GM18867 (cell line): ENCODE results near the gene RLBP1.
A peak's percentile ranks its signal among the peaks of the same experiment; 100 is the strongest.

Source experiments
- ATAC-seq: cut with Tn5 transposase; IDR thresholded peaks from one replicate; pipeline ENCODE4 v1.9.1; 2021; ENCODE audit warnings: mild to moderate bottlenecking, moderate library complexity; ENCODE audit not compliant: unreplicated experiment

RLBP1 gene

DNA sequence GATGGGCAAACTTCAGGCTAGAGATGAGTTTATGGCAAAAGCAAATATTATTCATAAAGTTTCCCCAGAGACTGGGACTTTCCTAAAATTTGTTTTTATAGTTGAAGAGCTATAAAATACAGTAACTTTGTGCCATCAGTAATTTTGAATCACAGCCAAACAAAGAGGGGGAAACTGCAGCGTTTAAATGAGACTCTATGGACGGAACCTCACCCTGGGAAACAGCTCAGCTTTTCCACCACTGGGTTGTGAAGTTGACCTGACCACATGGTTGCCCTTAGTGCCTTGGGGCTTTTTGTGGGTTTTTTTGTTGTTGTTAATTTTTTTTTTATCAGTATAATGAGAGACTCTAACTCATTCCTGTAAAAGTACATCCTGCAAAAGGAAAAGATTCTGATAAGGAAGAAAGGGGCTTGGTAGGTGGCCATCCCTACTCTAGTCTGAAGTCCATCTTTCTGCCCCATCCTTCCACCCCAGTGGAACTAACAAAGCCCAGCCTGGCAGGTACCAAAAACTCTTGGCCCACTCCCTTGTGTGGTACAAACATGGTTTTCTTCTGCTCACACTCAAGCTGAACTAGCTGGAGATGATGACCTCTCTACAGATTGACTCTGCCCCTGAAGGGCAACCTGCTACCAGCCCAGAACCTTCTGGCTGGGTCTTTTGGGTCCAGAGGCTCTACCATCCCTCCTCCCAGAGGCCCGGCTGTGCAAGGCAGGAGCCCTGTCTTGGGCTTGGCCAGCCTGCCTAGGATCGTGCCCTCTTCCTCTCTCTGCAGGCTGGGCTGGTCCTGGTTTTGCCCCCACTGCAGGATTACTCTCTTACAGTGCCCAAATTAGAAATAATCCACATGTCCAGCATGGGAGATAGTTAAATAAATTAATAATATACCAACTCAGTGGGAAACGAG, 41.2 kb downstream of the RLBP1 start:
- no peak for ATAC-seq

DNA sequence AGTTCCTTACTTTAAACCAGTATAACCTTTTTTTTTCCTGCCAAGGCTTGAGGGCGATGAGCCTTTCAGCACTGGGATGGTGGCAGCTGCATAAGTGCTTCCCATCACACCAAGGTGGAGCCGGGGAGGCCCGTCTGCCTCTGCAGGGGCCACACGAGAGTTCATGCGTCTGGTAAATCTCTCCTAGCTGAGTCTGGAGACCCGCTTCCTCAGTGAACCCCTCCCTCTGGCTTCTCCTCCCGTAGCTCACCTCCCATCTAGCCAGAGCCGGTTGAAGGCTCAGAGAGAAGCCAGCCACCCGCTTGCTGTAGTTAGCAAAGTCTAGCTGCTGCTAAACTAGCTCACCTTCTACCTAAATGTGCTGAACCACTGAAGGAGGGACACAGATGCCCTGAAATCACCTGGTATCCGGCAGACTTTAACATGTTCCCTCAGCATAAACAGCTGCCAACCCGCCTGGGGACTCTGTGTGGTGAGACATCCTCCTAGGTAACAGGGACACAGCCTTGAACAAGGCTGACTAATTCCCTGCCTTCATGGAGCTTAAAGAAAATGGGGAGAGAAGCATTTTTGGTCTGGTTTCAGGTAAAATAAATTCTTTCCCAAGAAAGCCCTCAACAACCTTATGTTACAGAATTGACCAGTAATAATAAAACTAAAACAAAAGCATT, 42.9 kb downstream of the RLBP1 start:
- ATAC-seq, result no peak

DNA sequence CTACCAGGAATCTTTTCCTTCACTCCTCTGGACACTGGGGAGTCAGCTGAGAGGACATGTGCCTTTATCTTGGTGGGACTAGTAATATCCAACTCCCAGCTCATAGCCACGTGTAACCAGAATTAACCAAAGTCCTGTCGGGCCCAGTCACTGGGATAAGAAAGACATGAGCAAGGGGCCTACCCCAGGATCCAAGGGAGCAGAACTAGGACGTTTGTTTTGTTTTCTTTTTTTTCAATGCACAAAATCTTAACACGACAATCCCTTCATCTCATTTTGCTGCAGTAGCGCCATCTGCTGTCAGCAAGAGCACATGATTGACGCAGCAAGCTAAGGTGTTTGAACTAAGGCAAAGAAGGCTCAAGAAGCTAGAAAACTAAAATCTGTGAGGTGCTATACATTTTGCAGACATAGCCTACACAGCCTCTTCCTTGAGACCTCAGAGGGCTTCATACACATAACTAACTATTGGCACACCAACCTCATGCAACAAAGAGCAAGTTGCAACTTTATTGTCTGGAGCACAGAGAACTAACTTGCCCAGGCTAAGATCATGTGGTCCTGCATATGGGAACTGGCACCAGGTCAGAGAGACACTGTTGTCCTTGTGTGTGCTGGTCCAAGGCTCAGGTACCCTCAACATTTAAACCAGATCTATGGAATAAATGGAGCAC, 43.6 kb downstream of the RLBP1 start:
- no peak for ATAC-seq

DNA sequence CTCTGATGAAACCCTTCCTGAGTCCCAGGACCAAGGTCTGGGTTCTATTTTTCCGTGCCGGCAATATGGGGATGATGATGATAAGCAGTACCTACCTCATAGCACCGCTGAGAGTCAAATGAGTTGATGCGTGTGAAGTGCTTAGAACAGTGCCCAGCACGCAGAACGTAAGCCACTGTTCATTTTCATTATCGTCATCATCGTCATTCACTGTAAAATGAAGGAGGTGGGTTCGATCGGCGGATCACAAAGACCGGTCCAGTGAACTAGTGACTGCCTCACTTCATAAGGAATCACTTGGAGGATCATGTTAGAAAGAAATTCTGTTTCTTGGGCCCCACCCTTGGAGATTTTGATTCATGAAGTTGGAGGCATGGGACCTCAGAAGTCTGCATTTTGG, 44.3 kb downstream of the RLBP1 start:
- ATAC-seq, result no peak

DNA sequence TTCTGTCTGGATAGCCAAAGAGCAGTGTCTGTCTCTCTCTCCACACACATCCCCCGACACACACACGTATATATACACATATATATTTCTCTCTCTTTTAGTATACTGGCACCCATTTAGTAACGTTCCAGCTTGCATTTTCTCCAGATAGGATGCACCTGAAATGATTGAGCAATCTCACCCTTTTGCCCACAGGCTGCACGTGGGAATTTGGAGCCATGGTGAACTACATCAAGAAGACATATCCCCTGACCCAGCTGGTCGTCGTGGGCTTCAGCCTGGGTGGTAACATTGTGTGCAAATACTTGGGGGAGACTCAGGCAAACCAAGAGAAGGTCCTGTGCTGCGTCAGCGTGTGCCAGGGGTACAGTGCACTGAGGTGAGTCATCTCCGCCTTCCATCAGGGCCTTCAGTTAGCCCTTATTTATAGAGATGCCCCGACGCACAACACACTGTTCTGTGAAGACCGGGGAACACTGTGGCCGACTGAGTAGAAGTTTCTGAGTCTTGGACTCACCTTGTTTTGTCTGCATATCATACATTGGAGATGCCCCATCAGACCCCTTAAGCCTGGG, 45.7 kb downstream of the RLBP1 start:
- ATAC-seq, result no peak

DNA sequence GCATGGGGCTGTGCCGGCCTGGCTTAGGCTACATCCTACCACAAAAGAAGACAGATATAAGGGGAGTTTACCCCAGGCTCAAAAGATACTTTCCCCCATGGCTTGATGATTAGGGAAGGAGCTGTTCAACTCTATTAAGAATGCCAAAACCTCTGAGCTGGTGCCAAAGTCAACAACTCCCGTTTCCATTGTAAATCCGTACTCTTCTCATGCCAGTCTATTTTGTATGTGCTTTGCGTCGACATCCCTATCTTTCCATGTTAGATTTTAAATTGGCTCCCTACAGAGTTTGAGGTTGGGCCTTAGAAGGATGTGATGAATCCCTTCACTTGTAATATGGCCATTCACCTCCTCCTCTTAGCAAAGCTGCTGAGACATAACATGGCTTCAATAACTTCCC, 46.9 kb downstream of the RLBP1 start:
- no peak for ATAC-seq

DNA sequence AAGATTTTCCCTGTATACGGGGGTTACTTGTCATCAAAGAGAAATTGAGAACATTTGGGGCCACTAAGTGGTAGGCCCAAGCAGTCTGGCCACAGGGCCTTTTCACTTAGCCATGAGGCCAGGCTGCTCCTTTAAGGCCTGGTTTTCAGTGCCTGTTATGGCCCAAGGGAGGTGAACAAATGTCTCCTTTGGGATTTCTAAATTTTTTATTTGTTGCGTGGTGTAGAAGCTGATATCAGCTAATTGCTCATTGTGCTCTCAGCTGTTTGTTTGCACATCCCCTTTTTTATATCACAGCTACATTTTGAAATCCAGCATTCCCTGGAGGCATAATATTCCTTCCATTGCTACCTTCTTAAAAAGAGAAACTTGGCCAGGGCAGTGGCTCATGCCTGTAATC, 48.5 kb downstream of the RLBP1 start:
- no peak for ATAC-seq

DNA sequence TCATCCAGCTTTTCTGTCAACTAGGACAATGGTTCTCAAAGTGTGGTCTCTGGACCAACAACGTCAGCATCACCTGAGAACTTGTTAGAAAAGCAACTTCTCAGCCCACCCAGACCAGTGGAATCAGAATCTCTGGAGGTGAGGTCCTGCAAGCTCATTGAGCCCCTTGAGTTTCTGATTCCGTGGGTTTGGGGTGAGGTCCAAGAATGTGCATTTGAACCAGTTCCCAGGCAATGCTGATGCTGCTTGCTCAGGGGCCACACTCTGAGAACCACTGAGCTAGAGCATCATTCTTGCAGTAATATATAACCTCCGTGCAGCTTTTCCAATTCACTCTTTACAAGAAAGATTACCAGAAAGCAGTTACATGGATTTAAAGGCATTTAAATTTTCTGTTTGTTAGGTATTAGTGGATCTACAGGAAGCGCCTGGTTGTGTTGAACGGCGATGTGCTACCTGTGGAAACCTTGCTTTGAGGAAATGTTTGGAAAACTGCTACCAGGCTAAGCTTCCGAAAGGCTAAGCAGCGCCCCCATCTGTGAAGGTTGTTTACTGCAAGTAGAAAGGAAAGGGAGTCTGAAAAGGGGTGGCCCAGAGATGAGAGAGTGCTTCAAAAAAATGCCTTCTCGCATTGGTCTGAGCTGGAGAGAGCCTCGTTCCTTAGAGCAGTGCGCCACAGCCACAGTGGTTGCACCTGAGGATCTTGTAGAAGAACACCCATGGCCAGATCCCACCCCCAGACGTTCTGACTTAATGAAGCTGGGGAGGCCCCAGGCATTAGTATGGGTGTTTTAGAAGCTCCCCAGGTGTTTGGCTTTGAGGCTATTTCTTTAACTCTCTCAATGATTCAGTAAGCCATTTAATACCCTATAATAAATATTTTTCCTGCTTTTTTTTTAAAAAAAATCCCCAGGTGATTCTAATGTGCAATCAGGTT, 50.0 kb downstream of the RLBP1 start:
- no peak for ATAC-seq

DNA sequence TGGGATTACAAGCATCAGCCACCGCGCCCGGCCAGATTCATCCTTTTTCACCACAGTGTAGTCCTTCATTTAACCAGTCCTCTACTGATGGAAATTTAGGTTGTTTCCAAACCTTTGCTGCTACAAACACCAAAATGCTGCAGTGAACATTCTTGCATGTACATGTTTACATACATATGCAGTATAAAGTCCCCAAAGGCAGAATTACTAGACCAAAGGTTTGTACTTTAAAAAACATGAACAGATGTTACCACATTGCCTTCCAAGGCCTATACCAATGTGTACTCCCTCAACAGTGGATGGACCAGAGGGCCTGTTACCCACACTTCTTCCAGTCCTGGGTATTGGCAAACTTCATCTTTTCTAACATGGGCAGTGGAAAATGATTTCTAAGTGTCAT, 51.0 kb downstream of the RLBP1 start:
- ATAC-seq, result no peak

DNA sequence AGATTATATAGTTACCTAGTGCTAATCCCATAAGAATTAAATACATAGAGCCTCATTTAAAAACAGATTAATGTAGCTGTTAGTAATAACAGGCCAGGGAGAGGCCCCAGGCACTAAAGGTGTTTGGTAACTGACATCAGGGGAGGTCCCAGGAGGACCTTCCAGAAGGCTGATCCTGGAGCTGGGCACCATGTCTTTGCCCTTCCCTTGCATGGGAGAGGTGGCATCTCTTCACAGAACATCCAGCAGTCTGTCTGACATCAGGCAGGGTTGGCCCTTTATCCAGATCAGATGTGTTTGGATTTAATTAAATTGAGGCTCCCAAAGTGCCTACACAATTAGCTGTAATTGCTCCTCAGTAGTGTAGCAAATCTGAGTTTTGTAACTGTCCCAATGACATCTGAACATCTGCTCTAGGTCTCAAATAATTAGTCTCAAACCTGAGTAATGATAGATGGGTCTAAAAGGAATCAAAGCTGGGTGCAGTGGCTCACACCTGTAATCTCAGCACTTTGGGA, 53.0 kb downstream of the RLBP1 start:
- no peak for ATAC-seq

DNA sequence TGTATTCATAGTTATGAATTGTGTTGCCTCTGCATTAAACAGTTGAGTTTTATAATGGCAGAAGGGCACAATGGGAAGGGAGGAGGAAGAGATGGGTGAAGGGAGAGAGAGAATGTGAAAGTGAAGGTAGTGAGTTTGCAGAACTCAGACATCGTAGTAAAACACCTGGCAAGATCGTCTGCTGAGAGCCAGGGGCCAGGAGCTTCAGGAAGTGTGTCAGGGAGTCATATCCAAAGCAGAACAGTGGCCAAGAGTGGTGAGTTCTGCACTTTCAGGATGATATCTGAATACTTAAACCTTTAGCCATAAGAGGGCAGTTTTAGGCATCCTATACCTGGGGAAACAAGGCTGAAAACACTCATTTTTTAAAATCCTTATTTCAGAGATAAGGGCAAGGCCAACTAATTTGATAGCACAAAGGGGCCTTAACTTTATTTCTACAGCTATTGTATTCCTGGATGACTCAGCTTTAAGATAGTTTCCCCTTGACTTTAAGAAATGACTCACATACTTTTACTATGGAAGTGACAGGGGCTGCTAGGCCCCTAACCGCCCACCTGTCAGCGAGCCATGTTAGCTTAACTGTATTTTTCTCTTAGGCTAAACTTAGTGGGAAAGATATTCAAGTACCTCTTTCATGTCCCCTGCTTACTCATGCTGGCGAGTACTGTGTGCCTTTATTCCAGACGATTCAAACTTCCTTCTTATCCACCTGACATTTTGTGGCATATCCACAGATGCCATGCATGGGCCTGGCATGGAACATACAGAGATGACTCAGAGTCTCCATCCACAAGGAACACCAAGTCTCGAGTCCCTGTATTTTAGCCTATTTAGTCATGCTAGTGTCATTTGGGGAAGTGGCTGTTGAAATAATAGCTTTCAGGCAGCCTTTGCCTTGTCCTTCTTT, 53.9 kb downstream of the RLBP1 start:
- peak; percentile 69 for ATAC-seq

DNA sequence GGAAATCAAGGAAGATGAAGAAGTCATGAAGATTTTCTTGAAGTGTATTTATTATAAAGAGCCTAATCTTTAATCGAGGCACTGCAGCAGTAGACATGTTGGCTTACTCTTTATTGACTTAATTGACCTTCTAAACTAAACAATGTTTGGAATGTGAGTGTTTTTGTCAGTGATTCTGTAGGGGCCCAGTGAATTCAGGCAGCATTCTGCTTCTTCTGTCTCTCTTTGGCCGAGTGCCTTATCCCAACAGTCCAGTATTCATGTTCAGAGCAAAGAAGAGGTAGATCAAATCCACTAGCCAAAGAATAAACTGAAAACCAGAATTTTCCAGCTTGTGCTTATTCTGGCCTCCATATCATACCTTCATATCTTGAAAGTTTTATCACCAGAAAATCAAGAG, 55.7 kb downstream of the RLBP1 start:
- no peak for ATAC-seq

DNA sequence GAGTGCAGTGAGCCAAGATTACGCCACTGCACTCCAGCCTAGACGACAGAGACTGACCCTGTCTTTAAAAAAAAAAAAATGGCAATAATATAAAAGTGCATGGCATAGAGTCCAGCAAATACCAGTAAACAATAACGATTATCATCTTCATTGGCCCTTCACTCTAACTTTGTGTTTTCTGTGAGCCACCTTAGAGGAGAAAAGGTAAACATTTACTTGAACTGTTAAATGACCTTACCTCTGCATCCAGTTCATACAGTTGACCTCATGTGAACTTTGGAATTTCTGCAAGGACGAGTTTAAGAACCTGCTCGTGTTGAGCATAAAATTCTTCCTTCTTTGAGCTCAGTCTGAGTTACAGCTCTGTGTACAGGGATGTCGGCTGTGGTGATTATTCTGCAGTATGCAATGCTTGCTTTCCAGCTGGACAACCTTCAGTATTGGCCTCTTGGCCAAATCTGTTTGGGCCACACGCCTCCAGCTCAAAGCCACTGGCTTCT, 56.6 kb downstream of the RLBP1 start:
- no peak for ATAC-seq

DNA sequence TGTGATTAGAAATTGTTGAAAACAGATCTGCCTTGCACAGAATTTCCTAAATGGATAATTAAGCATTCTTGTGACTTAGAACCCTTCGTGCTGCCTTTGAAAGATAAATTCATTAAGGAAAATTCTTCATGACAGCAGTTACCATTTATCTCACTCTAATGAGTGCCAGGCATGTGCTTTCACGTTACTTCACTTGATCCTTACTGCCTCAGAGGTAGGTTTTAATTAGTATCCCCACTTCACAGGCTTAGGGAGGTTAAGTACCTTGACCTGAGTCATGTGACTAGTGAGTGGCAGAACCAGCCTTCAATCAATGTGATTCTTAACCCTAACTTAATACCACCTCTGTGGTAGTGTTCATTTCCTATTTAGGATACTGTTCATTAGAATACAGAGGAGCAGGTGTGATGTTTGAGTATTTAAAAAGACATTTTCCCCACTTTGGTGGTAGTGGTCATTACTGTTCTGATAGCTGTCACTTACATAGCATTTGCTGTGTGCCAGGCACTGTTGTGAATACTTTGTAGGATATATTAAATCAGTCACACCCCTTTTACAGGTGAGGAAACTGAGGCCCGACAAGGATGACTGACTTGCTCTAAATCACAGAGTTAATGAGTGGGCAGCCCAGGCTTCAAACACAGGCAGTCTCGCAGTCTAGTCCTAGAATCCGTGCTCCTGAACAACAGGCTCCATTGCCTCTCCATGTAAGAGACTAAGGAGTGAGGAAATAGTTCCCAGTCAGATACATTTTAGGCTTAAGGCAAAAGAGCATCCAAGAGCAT, 57.9 kb downstream of the RLBP1 start:
- ATAC-seq, result no peak

DNA sequence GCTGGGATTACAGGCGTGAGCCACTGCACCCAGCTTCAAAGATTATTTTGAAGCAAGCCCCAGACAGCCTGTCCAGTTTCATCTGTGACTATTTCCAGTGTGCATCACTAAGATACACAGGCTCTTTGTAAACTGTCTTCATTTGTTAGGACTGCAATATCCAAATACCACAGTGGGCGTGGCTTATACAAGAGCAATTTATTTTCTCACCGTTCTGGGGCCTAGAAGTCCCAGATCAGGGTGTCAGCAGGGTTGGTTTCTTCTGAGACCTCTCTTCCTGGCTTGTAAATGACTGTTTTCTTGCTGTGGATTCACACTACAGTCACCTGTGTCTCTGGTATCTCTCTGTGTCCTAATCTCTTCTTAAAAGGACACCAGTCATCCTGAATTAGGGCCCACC, 59.7 kb downstream of the RLBP1 start:
- no peak for ATAC-seq
